IPS-NIHi11 (cell line): ENCODE measurements around the gene CLDN17.

ENCODE experiments used
- DNase-seq: peaks from one replicate; pipeline ENCODE4 v3.0.0; 2012; ENCODE audit warnings: mixed read lengths, low spot score

The CLDN17 gene

GRCh38 chr21:30117631-30118030 lies 49.0 kb downstream of the CLDN17 start:
- DNase-seq, result no peak

GRCh38 chr21:30116479-30116878 lies 50.1 kb downstream of the CLDN17 start:
- no peak for DNase-seq
